ENCODE results near the gene CRTAC1. TPM values are rescaled to one million over a fixed set of nuclear protein-coding genes. Genes with fewer than 3 reads are reported as not detected.

The CRTAC1 gene
- total RNA-seq, 2 donors from 2014 or later: not detected

GRCh38 chr10:98001736-98002135, 28.7 kb downstream of the CRTAC1 start:
- no peak for ATAC-seq

GRCh38 chr10:98000346-98000745, 30.1 kb downstream of the CRTAC1 start:
- H3K27ac Mint-ChIP-seq: no peak overlapping the region

More at GRCh38 chr10:98001736-98002135, 28.7 kb downstream of the CRTAC1 start:
- Mint-ChIP-seq H3K36me3 (no peaks in the 10 kb centered on the region), H3K27ac (no peak overlapping the region), H3K9me3 (peaks cover 4 to 8% of the 10 kb centered on the region in 2 donors)
- DNase-seq (ENCODE audit: low spot score in 2 of 2): no peak

GRCh38 chr10:97999923-98000248, 30.5 kb downstream of the CRTAC1 start:
- DNase-seq (ENCODE audit: low spot score in 2 of 2): no peak
- H3K9me3 Mint-ChIP-seq: peaks cover 4 to 8% of the 10 kb centered on the region in 2 donors
- ATAC-seq: no peak
- no peaks in the 10 kb centered on the region for H3K36me3 Mint-ChIP-seq
- H3K27ac Mint-ChIP-seq: no peak overlapping the region

More at GRCh38 chr10:98000346-98000745, 30.1 kb downstream of the CRTAC1 start:
- DNase-seq (ENCODE audit: low spot score in 2 of 2) (no peak), ATAC-seq (no peak)
- peaks cover 4 to 8% of the 10 kb centered on the region in 2 donors for H3K9me3 Mint-ChIP-seq
- no peaks in the 10 kb centered on the region for H3K36me3 Mint-ChIP-seq

- Mint-ChIP-seq H3K27ac (no peak overlapping the region), H3K9me3 (peaks cover 4 to 8% of the 10 kb centered on the region in 2 donors), H3K36me3 (no peaks in the 10 kb centered on the region)
- ATAC-seq (no peak), DNase-seq (ENCODE audit: low spot score in 2 of 2) (no peak)
Measured at GRCh38 chr10:97999066-97999922, 31.1 kb downstream of the CRTAC1 start.

- no peak for DNase-seq (ENCODE audit: low spot score in 2 of 2)
- ATAC-seq: no peak
Measured at GRCh38 chr10:97991871-97992270, 38.5 kb downstream of the CRTAC1 start.

GRCh38 chr10:97981816-97982215, 48.6 kb downstream of the CRTAC1 start:
- no peak for DNase-seq (ENCODE audit: low spot score in 2 of 2)
- no peaks in the 10 kb centered on the region for H3K36me3 Mint-ChIP-seq
- ATAC-seq: peak in 1 of 2 donors; percentile 87
- H3K27ac Mint-ChIP-seq: peak overlapping the region in 1 of 2 donors; percentile 30
- H3K9me3 Mint-ChIP-seq: no peaks in the 10 kb centered on the region

More at GRCh38 chr10:97991871-97992270, 38.5 kb downstream of the CRTAC1 start:
- Mint-ChIP-seq H3K36me3 (no peaks in the 10 kb centered on the region), H3K27ac (no peak overlapping the region), H3K9me3 (no peaks in the 10 kb centered on the region)

GRCh38 chr10:97977673-97978072, 52.7 kb downstream of the CRTAC1 start:
- DNase-seq (ENCODE audit: low spot score in 2 of 2) (no peak), ATAC-seq (no peak)
- Mint-ChIP-seq H3K36me3 (no peaks in the 10 kb centered on the region), H3K9me3 (no peaks in the 10 kb centered on the region), H3K27ac (no peak overlapping the region)

GRCh38 chr10:97975598-97975997, 54.8 kb downstream of the CRTAC1 start:
- ATAC-seq (no peak), DNase-seq (ENCODE audit: low spot score in 2 of 2) (no peak)
- Mint-ChIP-seq H3K27ac (no peak overlapping the region), H3K9me3 (no peaks in the 10 kb centered on the region), H3K36me3 (no peaks in the 10 kb centered on the region)

- H3K36me3 Mint-ChIP-seq: no peaks in the 10 kb centered on the region
- no peaks in the 10 kb centered on the region for H3K9me3 Mint-ChIP-seq
- no peak overlapping the region for H3K27ac Mint-ChIP-seq
- no peak for DNase-seq (ENCODE audit: low spot score in 2 of 2)
- no peak for ATAC-seq
Measured at GRCh38 chr10:97974526-97975525, 55.6 kb downstream of the CRTAC1 start.

GRCh38 chr10:97974100-97974499, 56.3 kb downstream of the CRTAC1 start:
- H3K36me3 Mint-ChIP-seq: no peaks in the 10 kb centered on the region
- no peak overlapping the region for H3K27ac Mint-ChIP-seq
- no peak for ATAC-seq
- no peak for DNase-seq (ENCODE audit: low spot score in 2 of 2)
- H3K9me3 Mint-ChIP-seq: no peaks in the 10 kb centered on the region

GRCh38 chr10:97969538-97970079, 60.8 kb downstream of the CRTAC1 start:
- ATAC-seq: no peak
- H3K27ac Mint-ChIP-seq: peak overlapping the region in 1 of 2 donors; percentile 32
- no peaks in the 10 kb centered on the region for H3K36me3 Mint-ChIP-seq
- no peaks in the 10 kb centered on the region for H3K9me3 Mint-ChIP-seq
- DNase-seq (ENCODE audit: low spot score in 2 of 2): no peak

GRCh38 chr10:97964748-97965147, 65.7 kb downstream of the CRTAC1 start:
- H3K27ac Mint-ChIP-seq: no peak overlapping the region
- no peaks in the 10 kb centered on the region for H3K36me3 Mint-ChIP-seq
- H3K9me3 Mint-ChIP-seq: no peaks in the 10 kb centered on the region
- DNase-seq (ENCODE audit: low spot score in 2 of 2): no peak
- ATAC-seq: no peak

- no peaks in the 10 kb centered on the region for H3K36me3 Mint-ChIP-seq
- H3K9me3 Mint-ChIP-seq: no peaks in the 10 kb centered on the region
- DNase-seq (ENCODE audit: low spot score in 2 of 2): no peak
- ATAC-seq: no peak
- H3K27ac Mint-ChIP-seq: peak overlapping the region in 1 of 2 donors; percentile 78
Measured at GRCh38 chr10:97961945-97962344, 68.5 kb downstream of the CRTAC1 start.

- DNase-seq (ENCODE audit: low spot score in 2 of 2) (no peak), ATAC-seq (no peak)
- H3K9me3 Mint-ChIP-seq: no peaks in the 10 kb centered on the region
- H3K27ac Mint-ChIP-seq: no peak overlapping the region
- no peaks in the 10 kb centered on the region for H3K36me3 Mint-ChIP-seq
Measured at GRCh38 chr10:97960269-97961056, 70.0 kb downstream of the CRTAC1 start.

- Mint-ChIP-seq H3K36me3 (peaks cover 8 to 10% of the 10 kb centered on the region in 2 donors), H3K27ac (no peak overlapping the region), H3K9me3 (peaks cover 7 to 26% of the 10 kb centered on the region in 2 donors)
- no peak for ATAC-seq
- DNase-seq (ENCODE audit: low spot score in 2 of 2): no peak
Measured at GRCh38 chr10:97949462-97949861, 81.0 kb downstream of the CRTAC1 start.

- ATAC-seq (no peak), DNase-seq (ENCODE audit: low spot score in 2 of 2) (no peak)
- peaks cover 7 to 26% of the 10 kb centered on the region in 2 donors for H3K9me3 Mint-ChIP-seq
- no peak overlapping the region for H3K27ac Mint-ChIP-seq
- H3K36me3 Mint-ChIP-seq: peaks cover 8 to 10% of the 10 kb centered on the region in 2 donors
Measured at GRCh38 chr10:97948822-97949221, 81.6 kb downstream of the CRTAC1 start.

Measured in activated naive CD4-positive, alpha-beta T cell treated with anti-CD3 and anti-CD28 coated beads, Interleukin-2, amount 50 U/mL, for 72 hours (primary cell).